Measurements from ENCODE around the gene AFAP1. TPM values are rescaled to one million over a fixed set of nuclear protein-coding genes. Genes with fewer than 3 reads are reported as not detected.

Gene AFAP1
- total RNA-seq, 1 donor from 2014 or later = 67.9 TPM

DNA sequence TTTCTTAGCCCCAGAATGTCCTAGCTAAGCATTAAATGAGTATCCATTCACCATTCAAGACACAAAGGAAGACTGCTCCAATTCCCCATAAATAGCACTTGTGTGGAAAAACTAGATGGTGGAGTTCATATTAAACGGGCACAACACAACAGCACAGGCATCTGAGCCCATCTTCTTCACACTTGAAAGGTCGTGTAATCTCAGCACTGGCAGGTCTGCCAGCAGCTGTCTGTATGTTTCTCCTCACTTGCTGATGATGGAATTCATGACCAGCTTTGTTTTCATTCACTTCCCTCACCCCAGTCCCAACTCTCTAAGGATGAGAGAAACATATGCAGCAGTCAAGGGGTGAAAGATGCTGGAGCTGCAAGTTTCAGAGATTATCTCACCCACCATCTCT is 148.7 kb downstream of the AFAP1 start:
- H3K36me3 ChIP-seq (ENCODE audit: insufficient read depth, low read length) = peaks cover 65% of the 10 kb centered on the region
- H3K4me3 Mint-ChIP-seq (ENCODE audit: unreplicated experiment) = no peak overlapping the region
- H3K4me1 ChIP-seq (ENCODE audit: insufficient read depth, low read length) = no peaks in the 10 kb centered on the region
- no peak overlapping the region for H3K9ac ChIP-seq (ENCODE audit: low read length)
- H3K4me1 Mint-ChIP-seq (ENCODE audit: low read depth, unreplicated experiment) = no peaks in the 10 kb centered on the region
- DNase-seq (ENCODE audit: low read depth) (no peak), FAIRE-seq (no peak)
- no peaks in the 10 kb centered on the region for H3K9me3 ChIP-seq (ENCODE audit: insufficient read depth, low read depth, low read length)
- no peak overlapping the region for H3K27ac Mint-ChIP-seq (ENCODE audit: unreplicated experiment)
- H3K27me3 Mint-ChIP-seq (ENCODE audit: low read depth, unreplicated experiment) = no peaks in the 10 kb centered on the region
- no peak overlapping the region for H3K27ac ChIP-seq (ENCODE audit: low read depth, low read length)
- H3K9me3 Mint-ChIP-seq (ENCODE audit: unreplicated experiment) = no peaks in the 10 kb centered on the region
- peaks cover 76% of the 10 kb centered on the region for H4K20me1 ChIP-seq (ENCODE audit: insufficient read depth, low read length)
- peaks cover 86% of the 10 kb centered on the region for H3K79me2 ChIP-seq (ENCODE audit: insufficient read depth, low read length)
- no peak overlapping the region for H3K4me2 ChIP-seq (ENCODE audit: low read length)
- peaks cover 16% of the 10 kb centered on the region for H3K36me3 Mint-ChIP-seq (ENCODE audit: low read depth, unreplicated experiment)
- no peak overlapping the region for H3K4me3 ChIP-seq (ENCODE audit: insufficient read depth, low read depth, low read length)
- no peak overlapping the region for H2AFZ ChIP-seq (ENCODE audit: low read depth, low read length)
- no peaks in the 10 kb centered on the region for H3K27me3 ChIP-seq (ENCODE audit: insufficient read depth, low read length)
- TF ChIP-seq EZH2 (IDR thresholded peaks at IDR 0.05; ENCODE audit: insufficient read depth, low read length) = no peak
- TF ChIP-seq CTCF (IDR thresholded peaks at IDR 0.05; ENCODE audit: insufficient read depth, low read depth, low read length) = no peak

- Mint-ChIP-seq H3K27ac (ENCODE audit: unreplicated experiment) (no peak overlapping the region), H3K4me3 (ENCODE audit: unreplicated experiment) (no peak overlapping the region), H3K9me3 (ENCODE audit: unreplicated experiment) (no peaks in the 10 kb centered on the region), H3K4me1 (ENCODE audit: low read depth, unreplicated experiment) (no peaks in the 10 kb centered on the region), H3K27me3 (ENCODE audit: low read depth, unreplicated experiment) (no peaks in the 10 kb centered on the region), H3K36me3 (ENCODE audit: low read depth, unreplicated experiment) (peaks cover 23% of the 10 kb centered on the region)
- Histone ChIP-seq H3K79me2 (ENCODE audit: insufficient read depth, low read length) (peaks cover 90% of the 10 kb centered on the region), H3K4me3 (ENCODE audit: insufficient read depth, low read depth, low read length) (no peak overlapping the region), H2AFZ (ENCODE audit: low read depth, low read length) (no peak overlapping the region), H3K9ac (ENCODE audit: low read length) (no peak overlapping the region), H3K9me3 (ENCODE audit: insufficient read depth, low read depth, low read length) (no peaks in the 10 kb centered on the region), H3K27ac (ENCODE audit: low read depth, low read length) (no peak overlapping the region), H3K4me1 (ENCODE audit: insufficient read depth, low read length) (peaks cover 5% of the 10 kb centered on the region), H4K20me1 (ENCODE audit: insufficient read depth, low read length) (peaks cover 83% of the 10 kb centered on the region), H3K4me2 (ENCODE audit: low read length) (no peak overlapping the region), H3K27me3 (ENCODE audit: insufficient read depth, low read length) (no peaks in the 10 kb centered on the region), H3K36me3 (ENCODE audit: insufficient read depth, low read length) (peaks cover 67% of the 10 kb centered on the region)
- no peak for TF ChIP-seq CTCF (IDR thresholded peaks at IDR 0.05; ENCODE audit: insufficient read depth, low read depth, low read length)
- no peak for TF ChIP-seq EZH2 (IDR thresholded peaks at IDR 0.05; ENCODE audit: insufficient read depth, low read length)
- no peak for FAIRE-seq
- DNase-seq (ENCODE audit: low read depth) = no peak
These were observed 149.6 kb downstream of the AFAP1 start for GRCh38 chr4:7790023-7790422.

DNA sequence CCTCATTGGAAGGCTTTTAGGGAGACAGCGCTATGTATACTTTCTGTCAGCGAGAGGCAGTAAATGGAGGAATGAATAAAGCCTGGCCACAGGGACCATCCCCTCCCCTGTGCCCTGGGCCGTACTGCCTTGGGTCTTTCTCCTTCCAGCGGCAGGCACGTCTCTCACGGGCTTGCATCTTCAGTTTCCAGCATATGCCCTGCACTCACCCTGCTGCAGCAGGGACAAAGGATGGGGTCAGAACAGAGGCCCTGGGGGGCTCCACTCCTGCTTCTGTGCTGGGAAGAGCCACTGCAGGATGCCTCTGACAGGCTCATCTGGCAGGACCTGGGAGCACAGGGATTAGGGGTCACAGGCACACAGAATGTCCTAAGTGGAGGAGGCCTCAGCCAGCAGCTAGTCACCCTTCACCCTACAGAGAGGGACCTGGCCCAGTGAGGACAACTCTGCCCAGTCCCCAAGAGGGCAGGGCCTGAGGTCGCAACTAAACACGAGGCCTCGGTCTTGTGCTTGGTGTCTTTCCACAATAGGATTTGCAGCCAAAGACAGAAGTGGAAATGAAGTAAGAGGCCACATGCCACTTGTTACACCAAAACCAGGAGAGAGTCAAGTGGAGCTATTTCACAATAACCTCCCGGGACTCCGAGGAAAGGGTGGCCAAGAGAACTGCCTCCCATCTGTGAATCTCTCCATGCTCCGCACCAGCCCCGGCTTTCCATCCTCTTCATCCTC is 150.8 kb downstream of the AFAP1 start:
- H3K4me1 Mint-ChIP-seq (ENCODE audit: low read depth, unreplicated experiment) = no peaks in the 10 kb centered on the region
- H3K4me2 ChIP-seq (ENCODE audit: low read length) = no peak overlapping the region
- TF ChIP-seq EZH2 (IDR thresholded peaks at IDR 0.05; ENCODE audit: insufficient read depth, low read length) (no peak), CTCF (IDR thresholded peaks at IDR 0.05; ENCODE audit: insufficient read depth, low read depth, low read length) (no peak)
- H3K9me3 ChIP-seq (ENCODE audit: insufficient read depth, low read depth, low read length) = no peaks in the 10 kb centered on the region
- H3K27me3 ChIP-seq (ENCODE audit: insufficient read depth, low read length) = no peaks in the 10 kb centered on the region
- H3K27ac ChIP-seq (ENCODE audit: low read depth, low read length) = no peak overlapping the region
- H2AFZ ChIP-seq (ENCODE audit: low read depth, low read length) = no peak overlapping the region
- peaks cover 69% of the 10 kb centered on the region for H3K36me3 ChIP-seq (ENCODE audit: insufficient read depth, low read length)
- peaks cover 89% of the 10 kb centered on the region for H4K20me1 ChIP-seq (ENCODE audit: insufficient read depth, low read length)
- H3K9ac ChIP-seq (ENCODE audit: low read length) = no peak overlapping the region
- H3K4me3 ChIP-seq (ENCODE audit: insufficient read depth, low read depth, low read length) = no peak overlapping the region
- H3K9me3 Mint-ChIP-seq (ENCODE audit: unreplicated experiment) = no peaks in the 10 kb centered on the region
- H3K4me1 ChIP-seq (ENCODE audit: insufficient read depth, low read length) = peaks cover 6% of the 10 kb centered on the region
- peaks cover 29% of the 10 kb centered on the region for H3K36me3 Mint-ChIP-seq (ENCODE audit: low read depth, unreplicated experiment)
- H3K27ac Mint-ChIP-seq (ENCODE audit: unreplicated experiment) = no peak overlapping the region
- H3K27me3 Mint-ChIP-seq (ENCODE audit: low read depth, unreplicated experiment) = no peaks in the 10 kb centered on the region
- DNase-seq (ENCODE audit: low read depth) = no peak
- H3K4me3 Mint-ChIP-seq (ENCODE audit: unreplicated experiment) = no peak overlapping the region
- H3K79me2 ChIP-seq (ENCODE audit: insufficient read depth, low read length) = peaks cover 96% of the 10 kb centered on the region
- FAIRE-seq = no peak

Measured in astrocyte (in vitro differentiated cells and primary cell).